ENCODE data around the gene SORD.

- TF ChIP-seq CTCF (IDR thresholded peaks at IDR 0.05) (no peak), POLR2A (IDR thresholded peaks at IDR 0.05) (no peak), POLR2AphosphoS5 (IDR thresholded peaks at IDR 0.05; ENCODE audit: insufficient read depth in 1 of 2, low read depth in 1 of 2) (no peak)
Measured at GRCh38 chr15:45102226-45102625, 79.2 kb downstream of the SORD start.

All from vagina (tissue), 2 donors.